ENCODE data around the gene MAP3K4.

GRCh38 chr6:161038229-161039031 lies 46.9 kb downstream of the MAP3K4 start:
- TF ChIP-seq CTCF (conservative IDR thresholded peaks at IDR 0.05; ENCODE audit: low read length), result no peak
- no peak for TF ChIP-seq EZH2phosphoT487 (IDR thresholded peaks at IDR 0.05; ENCODE audit: borderline replicate concordance)
